Right hindlimb (tissue), 1 donor: ENCODE results near the gene ARAP1.

Experiments used
- DNase-seq: peaks from one replicate; pipeline ENCODE4 v3.0.0-alpha.2; 2018

The ARAP1 gene

GRCh38 chr11:72760539-72761405 lies 8.6 kb upstream of the ARAP1 start:
- no peak for DNase-seq

GRCh38 chr11:72759468-72759985 lies 7.3 kb upstream of the ARAP1 start:
- no peak for DNase-seq

GRCh38 chr11:72758690-72759389 lies 6.6 kb upstream of the ARAP1 start:
- peak; percentile 67 for DNase-seq

GRCh38 chr11:72758304-72758689 lies 6.1 kb upstream of the ARAP1 start:
- no peak for DNase-seq

GRCh38 chr11:72755713-72756285 lies 3.6 kb upstream of the ARAP1 start:
- DNase-seq, result no peak

GRCh38 chr11:72754544-72755155 lies 2.4 kb upstream of the ARAP1 start:
- DNase-seq, result no peak

- DNase-seq, result no peak
Measured at GRCh38 chr11:72754149-72754543, 1.9 kb upstream of the ARAP1 start.

- no peak for DNase-seq
Measured at GRCh38 chr11:72753341-72754148, 1.3 kb upstream of the ARAP1 start.

GRCh38 chr11:72751116-72752087 lies 806 bp downstream of the ARAP1 start:
- DNase-seq, result no peak

- DNase-seq, result no peak
Measured at GRCh38 chr11:72750556-72751115, 1.6 kb downstream of the ARAP1 start.

GRCh38 chr11:72750086-72750485 lies 2.1 kb downstream of the ARAP1 start:
- DNase-seq, result no peak

GRCh38 chr11:72747289-72747855 lies 4.8 kb downstream of the ARAP1 start:
- DNase-seq, result no peak

GRCh38 chr11:72746821-72747220 lies 5.4 kb downstream of the ARAP1 start:
- no peak for DNase-seq

GRCh38 chr11:72745925-72746550 lies 6.2 kb downstream of the ARAP1 start:
- DNase-seq, result no peak

- DNase-seq, result no peak
Measured at GRCh38 chr11:72745511-72745910, 6.7 kb downstream of the ARAP1 start.

- no peak for DNase-seq
Measured at GRCh38 chr11:72744474-72744873, 7.7 kb downstream of the ARAP1 start.

GRCh38 chr11:72743321-72744221 lies 8.6 kb downstream of the ARAP1 start:
- no peak for DNase-seq

GRCh38 chr11:72742513-72743320 lies 9.5 kb downstream of the ARAP1 start:
- no peak for DNase-seq
